Globus pallidus (tissue), 1 donor: ENCODE measurements around the gene ARHGEF26.

ENCODE experiments used
- DNase-seq: peaks from one replicate; pipeline ENCODE4 v3.0.0-alpha.2; 2015; ENCODE audit warnings: low spot score

Gene ARHGEF26

DNA sequence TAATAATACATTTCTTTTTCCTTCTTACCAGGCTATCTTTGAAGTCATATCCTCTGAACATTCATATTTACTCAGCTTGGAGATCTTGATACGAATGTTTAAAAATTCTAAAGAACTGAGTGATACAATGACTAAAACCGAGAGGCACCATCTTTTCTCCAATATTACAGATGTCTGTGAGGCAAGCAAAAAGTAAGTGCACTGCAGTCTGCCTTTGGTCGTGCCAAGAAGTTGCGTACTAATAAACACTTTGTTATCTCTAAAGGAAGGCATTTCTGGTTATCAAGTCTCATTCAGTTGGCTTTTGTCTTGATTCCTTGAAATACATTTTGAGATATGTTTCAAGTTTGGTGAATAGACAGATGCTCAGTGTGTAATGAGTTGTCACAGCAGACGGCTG, 31.6 kb downstream of the ARHGEF26 start:
- DNase-seq, result no peak

DNA sequence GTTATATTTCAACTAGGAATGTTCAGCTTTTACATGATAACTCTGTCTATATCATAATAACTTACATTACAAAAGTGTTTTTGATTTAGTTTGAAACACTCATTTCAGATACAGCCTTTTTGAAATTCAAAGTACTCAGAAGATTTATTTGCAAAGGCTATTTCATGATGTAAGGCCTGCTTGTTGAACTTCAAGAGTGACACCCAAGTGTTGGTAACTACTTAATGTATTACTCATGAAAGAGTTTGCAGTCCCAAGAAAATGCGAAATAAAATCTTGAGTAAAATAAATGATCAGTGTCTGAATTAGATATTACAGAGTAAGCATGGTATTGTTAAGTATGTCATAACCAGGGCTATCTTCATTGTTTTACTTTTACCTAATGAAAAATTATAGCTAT, 35.3 kb downstream of the ARHGEF26 start:
- DNase-seq, result no peak

DNA sequence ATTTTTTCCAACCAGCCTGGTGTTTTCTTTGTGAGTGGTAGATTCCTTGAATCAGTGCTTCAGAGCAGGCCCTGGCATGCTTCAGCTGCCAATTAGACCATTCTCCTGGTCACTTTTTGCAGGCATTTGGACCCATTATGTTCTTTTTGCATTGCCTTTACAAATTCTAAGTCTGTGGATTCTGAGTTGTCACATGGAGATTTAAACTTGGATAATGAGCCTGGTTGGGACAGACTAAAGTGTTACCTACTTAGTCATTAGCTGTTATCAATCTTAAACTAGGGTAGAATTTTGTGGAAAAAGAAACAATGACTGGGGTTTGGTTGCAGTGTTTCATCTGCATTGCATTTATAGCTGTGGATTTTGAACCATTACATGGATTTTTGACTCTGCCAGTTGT, 40.6 kb downstream of the ARHGEF26 start:
- DNase-seq, result no peak

DNA sequence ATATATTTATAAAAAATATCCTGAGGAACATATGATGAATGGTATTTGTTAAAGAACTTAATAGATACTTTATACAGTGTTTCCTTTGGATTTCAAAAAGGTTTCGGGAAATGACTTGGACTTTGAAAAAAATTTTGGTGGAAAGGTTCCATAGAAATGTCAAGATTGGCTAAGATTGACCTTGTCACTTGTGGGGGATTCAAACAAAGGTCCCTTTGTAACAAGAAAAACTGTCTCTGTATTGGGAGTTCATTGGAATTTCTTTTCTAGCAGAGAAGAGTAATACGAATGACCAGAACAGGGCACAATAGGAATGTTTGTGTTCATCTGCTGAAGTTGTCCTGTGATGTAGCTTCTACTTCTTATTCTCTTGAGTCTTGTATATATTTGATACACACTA, 43.2 kb downstream of the ARHGEF26 start:
- no peak for DNase-seq

DNA sequence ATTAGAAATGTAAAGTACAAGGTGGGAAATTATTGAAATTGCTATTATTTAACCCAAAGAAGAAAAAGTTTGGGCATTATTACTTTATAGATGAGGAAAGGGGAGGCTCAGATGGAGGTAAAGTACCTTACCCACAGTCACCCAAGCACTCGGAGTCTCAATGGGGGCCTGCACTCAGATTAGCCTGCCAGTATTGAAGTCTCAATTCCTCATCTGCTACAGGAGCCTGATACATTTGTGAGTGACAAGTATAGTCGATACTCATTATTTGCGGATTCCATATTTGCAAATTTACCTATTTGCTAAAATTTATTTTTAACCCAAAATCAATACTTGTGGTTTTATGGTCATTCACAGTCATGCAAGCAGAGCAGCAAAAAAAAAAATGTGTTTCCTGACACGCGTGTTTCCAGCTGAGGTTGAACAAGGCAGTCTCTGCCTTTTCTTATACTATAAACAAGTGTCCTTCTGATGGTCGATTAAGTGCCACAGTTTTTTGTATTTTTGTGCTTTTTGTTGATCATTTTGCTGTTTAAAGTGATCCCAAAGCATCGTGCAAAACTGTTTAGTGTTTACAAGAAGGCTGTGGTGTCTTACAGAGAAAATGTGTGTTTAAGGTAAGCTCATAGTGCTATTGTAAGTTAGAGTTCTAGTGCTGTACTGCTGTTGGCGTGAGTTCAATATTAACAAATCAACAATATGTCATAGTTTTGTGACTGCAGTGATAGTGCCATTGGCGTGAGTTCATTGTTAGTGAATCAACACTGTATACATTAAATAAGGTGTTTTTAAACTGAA, 48.0 kb downstream of the ARHGEF26 start:
- no peak for DNase-seq

DNA sequence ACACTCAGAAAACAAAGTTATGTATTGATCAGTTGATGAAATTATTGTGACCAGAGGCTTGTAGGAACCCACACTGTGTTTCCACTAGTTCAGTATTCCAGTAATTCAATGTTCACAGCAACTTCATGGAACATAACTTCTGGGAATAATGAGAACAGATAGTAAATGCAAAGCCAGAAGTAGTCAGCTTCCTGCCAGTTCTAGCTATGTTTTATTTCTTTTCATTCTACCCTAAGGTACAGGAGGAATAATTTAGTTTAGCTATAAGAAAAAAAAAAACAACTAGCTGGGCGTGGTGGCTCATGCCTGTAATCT, 48.6 kb downstream of the ARHGEF26 start:
- DNase-seq, result no peak

DNA sequence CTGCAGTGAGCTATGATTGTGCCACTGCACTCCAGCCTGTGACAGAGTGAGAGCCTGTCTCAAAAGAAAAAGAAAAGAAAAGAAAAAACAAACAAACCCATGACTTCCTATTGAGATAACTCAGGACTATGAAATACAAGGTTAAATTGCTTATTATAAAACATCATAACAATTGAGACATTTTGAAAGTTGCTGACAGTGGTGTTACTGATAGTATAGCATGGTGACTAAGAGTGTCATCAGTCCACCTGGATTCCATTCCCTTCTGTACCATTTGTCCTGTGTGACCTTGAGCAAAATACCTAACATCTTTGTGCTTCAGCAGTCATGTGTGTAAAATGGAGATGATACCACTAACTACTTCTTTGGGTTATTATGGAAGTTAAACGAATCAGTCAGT, 49.1 kb downstream of the ARHGEF26 start:
- DNase-seq, result no peak

DNA sequence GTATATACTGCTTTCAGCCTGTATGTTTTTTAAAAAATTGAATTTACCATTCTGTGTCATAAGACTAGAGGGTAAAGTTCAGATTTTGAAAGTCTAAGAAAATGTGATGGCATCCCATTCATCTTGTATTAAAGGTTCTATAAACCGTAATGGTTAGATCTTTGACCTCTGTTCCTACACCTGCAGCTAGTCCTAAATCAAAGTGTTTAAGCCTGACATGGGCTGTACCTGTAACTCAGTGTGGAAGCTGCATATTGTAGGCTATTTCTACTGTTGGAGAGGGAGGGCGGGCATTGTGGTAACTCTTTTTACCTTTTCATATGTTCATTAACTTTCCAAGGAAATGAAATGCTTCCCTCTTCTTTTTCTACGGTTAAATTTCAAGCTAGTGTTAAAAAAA, 53.9 kb downstream of the ARHGEF26 start:
- no peak for DNase-seq

DNA sequence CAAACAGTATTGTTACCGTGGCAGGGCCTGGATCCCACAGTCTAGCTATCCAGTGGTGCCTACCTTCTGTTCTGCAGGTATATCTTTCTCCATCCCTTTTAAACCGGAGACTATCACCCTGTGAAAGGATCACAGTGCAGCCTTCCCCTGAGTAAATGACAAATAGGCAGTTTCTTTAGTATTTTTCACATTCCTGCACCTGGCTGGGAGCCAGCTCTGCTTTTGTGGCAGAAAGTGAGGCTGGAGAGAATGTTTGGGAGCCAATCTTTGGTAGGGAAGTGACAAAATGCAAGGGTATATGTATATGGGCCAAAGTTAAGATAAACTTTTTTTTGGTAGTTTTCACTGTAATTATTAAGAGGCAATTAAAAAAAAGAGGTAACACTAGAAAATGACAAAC, 54.8 kb downstream of the ARHGEF26 start:
- no peak for DNase-seq

DNA sequence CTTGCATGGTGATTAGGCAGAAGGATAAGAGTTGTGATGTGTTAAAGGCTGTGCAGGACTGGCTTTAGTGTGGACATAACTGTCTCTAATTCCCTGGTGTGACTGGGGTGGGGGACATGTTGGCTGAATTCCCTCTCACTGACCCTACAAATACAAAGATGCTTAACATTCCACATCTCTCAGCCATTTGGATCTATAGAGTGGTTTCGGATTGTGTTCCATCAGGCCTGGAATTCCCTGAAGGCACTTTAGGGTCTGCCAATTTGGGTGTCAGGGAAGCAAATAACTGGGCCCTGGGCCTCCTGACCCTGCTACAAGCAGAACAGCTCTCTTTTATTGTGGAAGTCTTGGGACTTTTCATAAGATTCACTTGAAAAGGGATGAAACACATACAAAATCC, 56.2 kb downstream of the ARHGEF26 start:
- no peak for DNase-seq

DNA sequence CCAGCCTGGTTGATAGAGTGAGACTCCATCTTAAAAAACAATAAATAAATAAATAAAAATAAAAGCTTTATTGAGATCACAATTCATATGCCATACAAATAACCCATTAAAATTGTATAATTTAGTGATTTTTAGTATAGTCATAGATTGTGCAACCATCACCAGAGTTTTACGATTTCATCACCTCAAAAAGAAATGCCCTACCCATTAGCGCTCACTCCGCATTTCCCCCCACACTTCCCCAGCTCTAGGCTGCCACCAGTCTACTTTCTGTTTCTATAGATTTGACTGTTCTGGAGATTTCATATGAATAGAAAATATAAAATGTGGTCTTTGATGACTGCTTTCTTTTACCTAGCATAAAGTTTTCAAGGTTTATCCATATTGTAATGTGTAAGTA, 57.0 kb downstream of the ARHGEF26 start:
- DNase-seq, result no peak

DNA sequence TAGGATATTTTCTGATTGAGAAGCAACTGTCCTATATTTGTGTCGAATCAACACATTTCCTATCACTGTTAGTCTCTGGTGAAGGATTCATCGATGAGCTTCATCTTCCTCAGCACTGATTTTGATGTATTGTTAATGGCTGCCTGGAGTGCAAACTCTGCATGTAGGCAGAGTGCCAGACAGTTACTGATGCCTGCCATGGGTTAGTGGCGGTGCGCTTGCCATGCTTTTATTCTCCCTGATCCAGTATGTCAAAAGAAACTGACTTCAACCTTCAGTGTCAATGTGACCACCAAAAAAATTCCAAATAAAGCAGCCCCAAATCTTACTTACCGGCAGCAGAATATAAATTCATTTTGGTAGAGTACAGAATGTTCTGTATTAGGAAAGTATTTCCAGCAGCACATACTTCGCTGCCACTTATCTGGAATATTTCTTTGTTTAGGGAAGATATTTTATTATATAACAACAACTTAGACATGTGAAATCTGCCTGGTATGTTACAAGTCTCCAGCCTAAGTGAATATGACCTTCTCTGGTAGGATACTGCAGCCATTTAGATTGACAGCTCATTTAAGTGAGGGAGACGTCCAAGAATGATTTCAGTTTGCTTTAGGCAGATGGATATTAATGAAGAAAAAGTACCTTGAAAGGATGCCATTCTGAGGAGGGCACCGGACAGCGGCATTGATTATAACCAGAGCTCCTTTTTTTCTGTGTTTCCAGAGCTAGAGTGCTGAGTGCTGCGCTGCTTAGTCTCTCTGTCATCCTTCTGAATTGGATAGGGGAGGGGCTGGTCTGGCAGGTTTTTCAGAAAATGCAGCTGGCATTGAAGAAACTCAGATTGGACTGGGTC, 59.9 kb downstream of the ARHGEF26 start:
- DNase-seq, result no peak

DNA sequence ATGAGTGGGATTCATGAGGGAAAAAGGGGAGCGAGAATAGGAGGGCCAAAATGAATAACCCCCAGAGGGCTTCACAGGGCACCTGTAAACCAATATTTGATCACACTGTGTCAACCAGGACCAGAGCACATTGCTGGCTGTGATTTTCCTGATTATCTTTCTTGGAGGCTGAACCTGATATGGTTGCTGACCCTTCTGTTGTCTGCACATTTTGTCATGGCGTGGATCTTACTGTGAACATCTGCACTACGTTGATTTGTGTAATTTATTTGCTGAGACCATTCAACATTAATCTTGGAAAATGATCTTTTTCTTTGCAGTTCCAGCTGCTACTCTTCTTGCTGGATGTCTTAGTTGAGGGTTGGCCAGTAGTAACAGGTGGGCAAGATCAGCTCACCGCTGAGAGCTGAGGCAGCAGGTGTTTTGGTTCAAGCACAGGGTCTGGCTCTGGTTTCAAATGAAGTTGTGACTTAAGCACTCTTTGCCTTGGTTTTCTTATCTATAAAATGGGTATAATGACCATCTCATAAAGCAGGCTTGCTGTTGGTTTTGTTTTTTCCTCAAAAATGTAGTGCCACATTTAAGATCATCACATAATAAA, 61.2 kb downstream of the ARHGEF26 start:
- DNase-seq, result no peak

DNA sequence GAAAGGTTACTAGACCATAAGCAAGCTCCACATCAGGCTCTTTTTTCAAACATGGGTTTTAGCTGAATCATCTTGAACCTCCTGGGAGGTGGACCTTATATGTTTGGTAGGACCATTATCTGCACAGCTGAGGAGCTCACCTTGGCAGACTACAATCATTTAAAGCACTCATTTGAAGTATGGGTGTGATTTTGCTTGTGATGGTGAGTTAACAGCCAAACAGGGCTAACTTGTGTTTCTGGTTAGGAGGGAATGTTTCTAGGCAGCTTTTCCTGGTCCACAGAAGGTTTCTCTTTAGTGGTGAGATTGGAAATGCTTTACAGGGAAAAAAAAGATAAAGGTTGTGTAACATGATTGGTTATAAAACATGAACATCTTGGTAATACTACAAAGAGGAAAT, 61.8 kb downstream of the ARHGEF26 start:
- DNase-seq, result no peak

DNA sequence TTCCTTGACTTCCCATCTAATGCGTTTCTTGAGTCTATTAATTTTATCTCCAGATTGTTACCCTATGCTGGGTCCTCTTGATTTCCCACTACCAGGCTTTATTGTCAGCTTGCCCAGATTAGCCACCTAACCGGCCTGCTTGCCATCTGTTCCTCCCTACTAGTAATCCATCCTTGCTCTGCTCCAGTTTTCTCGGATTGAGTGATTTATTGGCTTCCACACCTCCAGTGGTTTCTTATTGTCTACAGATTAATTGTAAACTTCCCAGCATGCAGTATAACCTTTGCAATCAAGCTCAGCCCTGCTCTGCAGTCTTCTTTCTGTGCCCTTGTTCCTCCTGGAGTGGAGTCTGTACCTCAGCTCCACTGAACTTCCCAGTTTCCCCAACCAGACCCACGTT, 63.4 kb downstream of the ARHGEF26 start:
- no peak for DNase-seq

DNA sequence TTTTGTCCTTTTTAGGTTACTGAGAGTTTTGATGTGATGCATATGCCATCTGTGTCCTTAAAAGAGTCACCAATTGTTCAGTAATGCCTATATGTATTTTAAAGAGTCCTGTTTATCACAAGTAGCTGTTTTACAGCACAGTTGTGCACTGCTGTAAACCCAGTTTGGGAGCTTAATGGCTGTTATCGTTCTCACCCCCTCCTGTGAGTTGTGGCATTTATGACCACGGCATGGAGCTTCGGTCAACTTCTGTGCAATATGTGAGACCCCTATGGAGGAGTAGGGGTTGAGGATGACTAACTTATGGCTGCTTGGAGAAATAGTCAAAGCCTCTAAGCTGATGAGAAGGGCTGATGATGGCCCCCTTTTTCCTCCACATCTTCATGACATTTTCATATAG, 67.2 kb downstream of the ARHGEF26 start:
- DNase-seq, result no peak

DNA sequence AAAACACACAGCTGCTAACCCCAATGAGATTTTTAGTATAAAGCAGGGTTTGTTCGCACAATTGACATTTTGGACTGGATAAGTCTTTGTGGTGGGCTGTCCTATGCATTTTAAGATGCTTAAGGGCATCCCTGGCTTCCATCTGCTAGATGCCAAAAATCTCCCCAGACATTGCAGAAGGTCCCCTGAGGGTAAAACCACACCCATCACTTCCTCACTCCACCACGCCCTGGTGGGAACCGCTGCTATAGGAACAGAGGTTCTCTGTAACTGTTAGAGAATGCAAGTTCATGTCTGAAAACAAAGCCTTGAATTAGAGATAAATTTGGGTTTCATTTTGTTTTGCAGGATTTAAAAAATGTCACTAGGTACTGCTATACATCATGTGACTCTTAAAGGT, 67.7 kb downstream of the ARHGEF26 start:
- no peak for DNase-seq

DNA sequence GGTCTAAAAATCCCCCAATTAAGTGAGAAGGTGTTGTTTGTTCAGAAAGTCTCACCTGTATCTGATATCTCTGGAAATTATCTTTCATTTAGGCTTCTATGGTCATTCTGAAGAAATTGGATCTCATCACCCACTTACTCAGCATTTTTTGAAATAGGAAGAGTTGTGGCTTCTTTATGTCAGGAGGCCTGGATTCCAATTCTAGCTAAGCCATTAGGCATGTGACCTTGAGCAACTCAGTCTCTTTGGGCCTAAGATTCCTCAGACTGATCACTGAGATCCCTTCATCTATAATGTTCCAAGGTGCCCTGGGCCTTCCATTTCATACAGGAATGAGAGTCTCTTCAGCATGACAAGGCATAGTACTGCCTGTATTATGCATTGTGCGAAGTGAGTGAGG, 70.3 kb downstream of the ARHGEF26 start:
- no peak for DNase-seq

DNA sequence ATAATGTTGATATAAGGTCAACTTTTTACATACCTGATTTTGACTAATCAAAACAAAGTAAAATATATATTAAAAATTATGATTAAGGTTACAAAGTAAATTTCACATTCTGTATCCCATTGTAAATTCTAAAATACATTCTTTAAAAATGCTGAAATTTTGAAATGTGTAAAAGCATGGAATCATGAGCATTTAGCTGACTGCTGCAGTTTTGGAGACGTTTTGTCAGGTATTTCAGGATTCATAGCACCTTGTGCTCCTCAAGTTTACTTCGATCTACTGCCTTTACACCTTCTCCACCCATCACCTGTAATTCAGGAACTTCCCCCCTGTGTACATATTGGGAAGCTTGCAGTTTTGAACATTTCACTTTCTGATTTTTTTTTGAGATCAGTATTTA, 71.0 kb downstream of the ARHGEF26 start:
- DNase-seq, result no peak

DNA sequence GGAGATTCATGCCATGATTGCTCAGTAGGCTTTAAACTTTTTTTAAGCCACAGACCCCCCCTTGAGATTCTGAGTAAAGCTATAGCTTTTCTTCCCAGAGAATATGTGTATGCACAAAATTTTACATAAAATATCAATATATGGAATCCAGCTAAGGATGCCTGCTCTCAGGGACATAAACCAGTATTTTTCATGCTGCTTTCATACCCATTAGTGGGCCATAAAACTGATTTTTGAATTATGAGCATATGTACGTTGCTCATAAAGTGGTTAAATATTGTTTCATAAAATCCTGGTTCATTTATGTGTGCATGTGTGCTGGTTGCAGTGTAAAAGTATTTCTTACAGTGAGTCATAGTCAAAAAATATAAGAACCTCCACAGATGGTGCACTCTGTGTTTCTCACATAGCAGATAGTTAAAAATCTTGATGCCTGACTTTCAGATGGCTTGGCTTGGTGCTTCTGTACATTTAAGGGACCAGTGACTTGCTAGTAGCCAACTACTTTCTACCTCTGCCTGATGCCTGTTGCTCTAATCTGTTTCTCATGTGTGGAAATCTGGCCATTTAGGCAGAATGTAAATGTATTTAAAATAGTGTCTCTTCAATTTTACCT, 71.9 kb downstream of the ARHGEF26 start:
- DNase-seq, result no peak

DNA sequence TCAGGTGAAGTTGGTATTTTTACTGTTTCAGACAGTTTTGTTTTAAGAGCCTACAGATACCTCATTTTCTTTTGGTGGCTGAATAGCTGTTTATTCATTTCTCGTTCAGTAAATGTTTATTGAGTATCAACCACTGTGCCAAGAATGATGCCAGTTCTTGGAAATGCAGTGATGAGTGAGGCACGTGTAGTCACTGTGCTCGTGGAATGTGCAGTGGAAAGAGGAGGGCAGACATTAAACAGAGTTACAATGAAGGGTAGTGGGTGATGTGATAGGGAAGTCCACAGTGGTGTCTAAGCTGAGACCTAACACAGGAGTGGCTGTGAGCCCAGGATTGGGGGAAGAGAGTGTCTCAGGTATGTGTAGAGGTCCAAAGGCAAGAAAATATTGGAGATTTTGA, 73.7 kb downstream of the ARHGEF26 start:
- no peak for DNase-seq

DNA sequence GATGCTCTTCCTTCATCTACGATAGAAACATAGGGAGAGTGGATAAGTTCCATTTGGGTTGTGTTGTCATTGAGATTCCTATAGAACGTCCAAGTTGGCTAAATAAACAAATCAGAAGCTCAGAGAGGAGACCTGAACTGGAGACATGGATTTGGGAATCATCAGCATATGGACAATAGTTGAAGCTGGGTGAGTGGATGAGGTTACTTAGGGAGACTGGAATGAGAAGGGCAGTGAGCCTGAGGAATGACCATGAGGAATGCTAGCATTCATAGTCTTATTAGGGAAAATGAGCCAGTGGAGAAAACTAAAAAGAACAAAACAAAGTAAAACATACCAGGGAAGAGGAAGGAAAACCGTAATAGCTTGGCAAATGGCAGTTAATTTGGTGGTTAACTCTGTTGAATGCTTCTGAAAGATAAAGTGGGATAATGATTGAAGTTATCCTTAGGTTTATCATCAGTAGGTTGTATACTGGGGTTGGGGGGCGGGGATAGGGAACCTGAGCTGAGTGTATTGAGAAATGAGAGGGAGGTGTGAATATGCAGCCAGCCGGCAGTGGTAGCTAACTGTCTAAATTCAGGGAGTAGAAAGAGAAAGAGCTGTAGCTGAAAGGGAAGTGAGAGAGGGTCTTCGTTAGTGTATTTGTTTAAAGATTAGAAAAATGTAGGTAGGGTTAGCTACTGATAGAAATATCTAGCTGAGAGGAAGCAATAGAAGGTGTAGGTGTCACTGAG, 74.6 kb downstream of the ARHGEF26 start:
- no peak for DNase-seq
